PC-9 (cell line): ENCODE data around the gene KIF16B.

Source experiments
- EZH2 ChIP-seq: fragments of 200-600 bp; sonication (generic); IDR thresholded peaks from 2 replicates; pipeline ENCODE4 v1.8.0; 2017; ENCODE audit warnings: antibody characterized with exemption, low read depth
- TF ChIP-seq, protein P1 (sequence below): fragments of 200-600 bp; sonication (generic); conservative IDR thresholded peaks from 2 replicates; pipeline ENCODE4 v1.6.1; 2017; ENCODE audit warnings: mixed run types, antibody characterized with exemption, mild to moderate bottlenecking, moderate library complexity

DNA sequence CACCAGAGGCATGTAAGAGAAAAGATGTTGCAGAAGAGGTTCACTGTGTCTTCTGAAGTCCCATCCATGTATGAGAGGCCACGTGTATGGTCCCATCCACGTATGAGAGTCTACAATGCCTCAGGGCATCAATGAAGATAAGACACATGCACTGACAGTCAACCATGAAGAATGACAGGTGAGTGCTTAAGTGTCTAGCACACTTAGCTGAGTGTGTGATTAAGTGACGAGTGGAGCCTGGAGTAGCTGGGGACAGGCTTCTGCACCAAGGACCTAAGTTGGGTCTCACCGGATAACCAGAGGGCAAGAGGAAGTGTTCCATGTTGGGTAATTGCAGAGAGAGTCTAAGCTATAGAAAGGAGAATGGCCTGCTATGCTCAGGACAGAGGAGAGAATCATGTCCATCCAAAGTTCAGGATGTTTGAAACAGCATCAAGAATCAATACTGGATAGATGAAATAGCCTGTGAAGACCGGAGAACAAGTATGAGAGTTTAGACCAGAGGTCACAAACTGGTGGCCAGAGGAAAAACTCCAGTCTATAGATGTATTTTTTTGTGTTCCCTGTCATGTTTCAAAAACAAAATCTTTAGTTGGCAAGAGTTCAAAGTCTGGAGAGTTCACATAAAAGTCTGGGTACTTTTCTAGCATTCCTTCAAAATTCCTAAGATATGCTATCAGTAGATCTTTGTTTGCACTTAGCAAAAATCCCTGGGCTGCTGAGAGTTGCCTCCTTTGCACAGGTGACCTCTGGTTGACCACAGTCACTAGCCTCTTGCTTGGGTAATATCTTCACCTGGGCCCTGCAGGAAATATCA lies 165.8 kb downstream of the KIF16B start:
- TF ChIP-seq, protein P1, sequence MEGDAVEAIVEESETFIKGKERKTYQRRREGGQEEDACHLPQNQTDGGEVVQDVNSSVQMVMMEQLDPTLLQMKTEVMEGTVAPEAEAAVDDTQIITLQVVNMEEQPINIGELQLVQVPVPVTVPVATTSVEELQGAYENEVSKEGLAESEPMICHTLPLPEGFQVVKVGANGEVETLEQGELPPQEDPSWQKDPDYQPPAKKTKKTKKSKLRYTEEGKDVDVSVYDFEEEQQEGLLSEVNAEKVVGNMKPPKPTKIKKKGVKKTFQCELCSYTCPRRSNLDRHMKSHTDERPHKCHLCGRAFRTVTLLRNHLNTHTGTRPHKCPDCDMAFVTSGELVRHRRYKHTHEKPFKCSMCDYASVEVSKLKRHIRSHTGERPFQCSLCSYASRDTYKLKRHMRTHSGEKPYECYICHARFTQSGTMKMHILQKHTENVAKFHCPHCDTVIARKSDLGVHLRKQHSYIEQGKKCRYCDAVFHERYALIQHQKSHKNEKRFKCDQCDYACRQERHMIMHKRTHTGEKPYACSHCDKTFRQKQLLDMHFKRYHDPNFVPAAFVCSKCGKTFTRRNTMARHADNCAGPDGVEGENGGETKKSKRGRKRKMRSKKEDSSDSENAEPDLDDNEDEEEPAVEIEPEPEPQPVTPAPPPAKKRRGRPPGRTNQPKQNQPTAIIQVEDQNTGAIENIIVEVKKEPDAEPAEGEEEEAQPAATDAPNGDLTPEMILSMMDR, result no peak
- TF ChIP-seq EZH2, result no peak
